ENCODE data around the gene ZNF215. TPM values are rescaled to one million over a fixed set of nuclear protein-coding genes. Genes with fewer than 3 reads are reported as not detected.
A peak's percentile ranks its signal among the peaks of the same experiment; 100 is the strongest.

The ZNF215 gene
- total and polyA plus RNA-seq, 2 experiments from 2014 or later = 17.3 to 20.8 TPM

DNA sequence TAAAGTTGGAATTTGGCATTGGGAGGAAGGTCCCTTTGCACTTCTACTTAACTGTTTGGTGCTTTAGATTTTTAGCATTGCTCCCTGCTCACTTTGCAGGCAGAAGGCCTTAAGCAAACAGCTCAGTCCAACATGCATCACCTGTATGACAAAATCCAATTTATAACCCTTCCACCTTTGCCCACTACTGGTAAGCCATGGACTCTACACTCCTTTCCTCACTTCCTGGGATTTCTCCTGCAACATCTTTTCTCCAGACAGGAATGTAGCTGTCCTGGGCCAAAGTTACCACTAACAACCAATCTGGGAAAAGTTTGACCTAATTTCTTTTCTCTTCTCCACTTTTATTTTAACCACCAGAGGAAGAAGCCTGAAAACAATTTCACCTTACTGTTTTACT, 32.1 kb upstream of the ZNF215 start:
- Histone ChIP-seq H3F3A (replicated peaks; ENCODE audit: low read depth) (no peaks in the 10 kb centered on the region), H3K79me2 (replicated peaks; ENCODE audit: insufficient read depth) (no peaks in the 10 kb centered on the region), H3K36me3 (ENCODE audit: insufficient read depth) (no peaks in the 10 kb centered on the region), H3K4me1 (ENCODE audit: insufficient read depth) (no peaks in the 10 kb centered on the region), H3K27ac (ENCODE audit: low read depth) (no peak overlapping the region), H3K4me2 (no peak overlapping the region), H3K9me2 (ENCODE audit: insufficient read depth) (no peaks in the 10 kb centered on the region), H4K20me1 (replicated peaks; ENCODE audit: insufficient read depth) (no peaks in the 10 kb centered on the region), H3K27me3 (ENCODE audit: insufficient read depth) (no peaks in the 10 kb centered on the region), H3K4me3 (no peak overlapping the region), H2AFZ (no peak overlapping the region)
- Mint-ChIP-seq H3K36me3 (ENCODE audit: low read depth) (no peaks in the 10 kb centered on the region), H3K4me3 (no peak overlapping the region), H3K27ac (no peak overlapping the region), H3K27me3 (ENCODE audit: insufficient read depth, low read depth, poor library complexity) (no peaks in the 10 kb centered on the region), H3K9me3 (no peaks in the 10 kb centered on the region), H3K4me1 (no peaks in the 10 kb centered on the region)
- ATAC-seq (peak; percentile 62), DNase-seq (ENCODE audit: low spot score) (peak; percentile 39)
- TF ChIP-seq, protein P1, sequence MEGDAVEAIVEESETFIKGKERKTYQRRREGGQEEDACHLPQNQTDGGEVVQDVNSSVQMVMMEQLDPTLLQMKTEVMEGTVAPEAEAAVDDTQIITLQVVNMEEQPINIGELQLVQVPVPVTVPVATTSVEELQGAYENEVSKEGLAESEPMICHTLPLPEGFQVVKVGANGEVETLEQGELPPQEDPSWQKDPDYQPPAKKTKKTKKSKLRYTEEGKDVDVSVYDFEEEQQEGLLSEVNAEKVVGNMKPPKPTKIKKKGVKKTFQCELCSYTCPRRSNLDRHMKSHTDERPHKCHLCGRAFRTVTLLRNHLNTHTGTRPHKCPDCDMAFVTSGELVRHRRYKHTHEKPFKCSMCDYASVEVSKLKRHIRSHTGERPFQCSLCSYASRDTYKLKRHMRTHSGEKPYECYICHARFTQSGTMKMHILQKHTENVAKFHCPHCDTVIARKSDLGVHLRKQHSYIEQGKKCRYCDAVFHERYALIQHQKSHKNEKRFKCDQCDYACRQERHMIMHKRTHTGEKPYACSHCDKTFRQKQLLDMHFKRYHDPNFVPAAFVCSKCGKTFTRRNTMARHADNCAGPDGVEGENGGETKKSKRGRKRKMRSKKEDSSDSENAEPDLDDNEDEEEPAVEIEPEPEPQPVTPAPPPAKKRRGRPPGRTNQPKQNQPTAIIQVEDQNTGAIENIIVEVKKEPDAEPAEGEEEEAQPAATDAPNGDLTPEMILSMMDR (conservative IDR thresholded peaks at IDR 0.05; ENCODE audit: low read depth in 2 of 2) = peak; percentile 14 to 25; a peak in 2 of 4 replicates
- TF ChIP-seq ZNF331 (CRISPR knock-in tag; IDR thresholded peaks at IDR 0.05; ENCODE audit: low read depth) = no peak

DNA sequence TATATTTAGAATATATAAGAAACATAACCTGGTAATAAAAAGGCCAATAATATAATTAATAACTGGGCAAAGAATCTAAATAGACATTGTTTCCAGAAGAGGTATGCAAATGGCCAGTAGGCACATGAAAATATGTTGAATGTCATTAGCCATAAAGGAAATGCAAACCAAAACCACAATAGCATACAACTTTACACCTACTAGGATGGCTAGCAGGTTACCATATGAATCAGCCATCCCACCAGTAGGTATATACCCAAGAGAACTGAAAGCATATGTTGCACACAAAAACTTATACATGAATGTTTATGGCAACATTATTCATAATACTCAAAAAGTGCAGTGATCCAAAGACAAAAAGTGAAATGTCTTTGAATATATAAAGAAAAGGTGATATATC, 31.2 kb upstream of the ZNF215 start:
- no peak overlapping the region for H3K4me3 ChIP-seq
- H3K27ac Mint-ChIP-seq = no peak overlapping the region
- no peaks in the 10 kb centered on the region for H3K9me3 Mint-ChIP-seq
- no peak for DNase-seq (ENCODE audit: low spot score)
- H3K36me3 Mint-ChIP-seq (ENCODE audit: low read depth) = no peaks in the 10 kb centered on the region
- no peak for TF ChIP-seq CREB1 (CRISPR knock-in tag; IDR thresholded peaks at IDR 0.05; ENCODE audit: low read depth)
- TF ChIP-seq ZNF331 (CRISPR knock-in tag; IDR thresholded peaks at IDR 0.05; ENCODE audit: low read depth) = no peak
- TF ChIP-seq NANOG (IDR thresholded peaks at IDR 0.05; ENCODE audit: borderline replicate concordance) = no peak
- no peak for TF ChIP-seq ZNF114 (CRISPR knock-in tag; IDR thresholded peaks at IDR 0.05)
- TF ChIP-seq, protein P2, sequence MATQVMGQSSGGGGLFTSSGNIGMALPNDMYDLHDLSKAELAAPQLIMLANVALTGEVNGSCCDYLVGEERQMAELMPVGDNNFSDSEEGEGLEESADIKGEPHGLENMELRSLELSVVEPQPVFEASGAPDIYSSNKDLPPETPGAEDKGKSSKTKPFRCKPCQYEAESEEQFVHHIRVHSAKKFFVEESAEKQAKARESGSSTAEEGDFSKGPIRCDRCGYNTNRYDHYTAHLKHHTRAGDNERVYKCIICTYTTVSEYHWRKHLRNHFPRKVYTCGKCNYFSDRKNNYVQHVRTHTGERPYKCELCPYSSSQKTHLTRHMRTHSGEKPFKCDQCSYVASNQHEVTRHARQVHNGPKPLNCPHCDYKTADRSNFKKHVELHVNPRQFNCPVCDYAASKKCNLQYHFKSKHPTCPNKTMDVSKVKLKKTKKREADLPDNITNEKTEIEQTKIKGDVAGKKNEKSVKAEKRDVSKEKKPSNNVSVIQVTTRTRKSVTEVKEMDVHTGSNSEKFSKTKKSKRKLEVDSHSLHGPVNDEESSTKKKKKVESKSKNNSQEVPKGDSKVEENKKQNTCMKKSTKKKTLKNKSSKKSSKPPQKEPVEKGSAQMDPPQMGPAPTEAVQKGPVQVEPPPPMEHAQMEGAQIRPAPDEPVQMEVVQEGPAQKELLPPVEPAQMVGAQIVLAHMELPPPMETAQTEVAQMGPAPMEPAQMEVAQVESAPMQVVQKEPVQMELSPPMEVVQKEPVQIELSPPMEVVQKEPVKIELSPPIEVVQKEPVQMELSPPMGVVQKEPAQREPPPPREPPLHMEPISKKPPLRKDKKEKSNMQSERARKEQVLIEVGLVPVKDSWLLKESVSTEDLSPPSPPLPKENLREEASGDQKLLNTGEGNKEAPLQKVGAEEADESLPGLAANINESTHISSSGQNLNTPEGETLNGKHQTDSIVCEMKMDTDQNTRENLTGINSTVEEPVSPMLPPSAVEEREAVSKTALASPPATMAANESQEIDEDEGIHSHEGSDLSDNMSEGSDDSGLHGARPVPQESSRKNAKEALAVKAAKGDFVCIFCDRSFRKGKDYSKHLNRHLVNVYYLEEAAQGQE (IDR thresholded peaks at IDR 0.05; ENCODE audit: unreplicated experiment) = no peak
- TF ChIP-seq, protein P1 (conservative IDR thresholded peaks at IDR 0.05; ENCODE audit: low read depth in 2 of 2) = no peak
- no peak for TF ChIP-seq EZH2phosphoT487 (IDR thresholded peaks at IDR 0.05; ENCODE audit: unreplicated experiment)
- TF ChIP-seq POLR2AphosphoS5 (IDR thresholded peaks at IDR 0.05; ENCODE audit: low read depth) = no peak
- TF ChIP-seq EZH2 (IDR thresholded peaks at IDR 0.05; ENCODE audit: low read depth, unreplicated experiment) = no peak
- TF ChIP-seq, protein P3, sequence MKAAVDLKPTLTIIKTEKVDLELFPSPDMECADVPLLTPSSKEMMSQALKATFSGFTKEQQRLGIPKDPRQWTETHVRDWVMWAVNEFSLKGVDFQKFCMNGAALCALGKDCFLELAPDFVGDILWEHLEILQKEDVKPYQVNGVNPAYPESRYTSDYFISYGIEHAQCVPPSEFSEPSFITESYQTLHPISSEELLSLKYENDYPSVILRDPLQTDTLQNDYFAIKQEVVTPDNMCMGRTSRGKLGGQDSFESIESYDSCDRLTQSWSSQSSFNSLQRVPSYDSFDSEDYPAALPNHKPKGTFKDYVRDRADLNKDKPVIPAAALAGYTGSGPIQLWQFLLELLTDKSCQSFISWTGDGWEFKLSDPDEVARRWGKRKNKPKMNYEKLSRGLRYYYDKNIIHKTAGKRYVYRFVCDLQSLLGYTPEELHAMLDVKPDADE (IDR thresholded peaks at IDR 0.05) = no peak
- no peaks in the 10 kb centered on the region for H4K20me1 ChIP-seq (replicated peaks; ENCODE audit: insufficient read depth)
- no peak overlapping the region for H3K4me3 Mint-ChIP-seq
- H3K4me1 ChIP-seq (ENCODE audit: insufficient read depth) = no peaks in the 10 kb centered on the region
- H3K27me3 Mint-ChIP-seq (ENCODE audit: insufficient read depth, low read depth, poor library complexity) = no peaks in the 10 kb centered on the region
- no peaks in the 10 kb centered on the region for H3F3A ChIP-seq (replicated peaks; ENCODE audit: low read depth)
- H3K36me3 ChIP-seq (ENCODE audit: insufficient read depth) = no peaks in the 10 kb centered on the region
- H3K27ac ChIP-seq (ENCODE audit: low read depth) = no peak overlapping the region
- no peaks in the 10 kb centered on the region for H3K79me2 ChIP-seq (replicated peaks; ENCODE audit: insufficient read depth)
- no peak overlapping the region for H2AFZ ChIP-seq
- H3K4me1 Mint-ChIP-seq = no peaks in the 10 kb centered on the region
- H3K9me2 ChIP-seq (ENCODE audit: insufficient read depth) = no peaks in the 10 kb centered on the region
- H3K4me2 ChIP-seq = no peak overlapping the region
- no peaks in the 10 kb centered on the region for H3K27me3 ChIP-seq (ENCODE audit: insufficient read depth)
- no peak for ATAC-seq
